H9 (cell line): ENCODE results near the gene TTC23. TPM values are rescaled to one million over a fixed set of nuclear protein-coding genes. Genes with fewer than 3 reads are reported as not detected.

Source experiments
- DNase-seq: peaks from one replicate; pipeline ENCODE4 v3.0.0-alpha.2; 2017
- H2AFZ ChIP-seq: one replicate; pipeline ENCODE4 v1.6.1; 2013; ENCODE audit warnings: mild to moderate bottlenecking, low read length, control low read depth, moderate library complexity
- H2AK5ac ChIP-seq: 2 replicates; pipeline ENCODE4 v1.6.1; 2013; ENCODE audit warnings: low read length, control low read depth, mixed read lengths; ENCODE audit not compliant: insufficient read length
- H2BK120ac ChIP-seq: one replicate; pipeline ENCODE4 v1.6.1; 2013; ENCODE audit warnings: low read depth, mild to moderate bottlenecking, low read length, control low read depth, inconsistent platforms; ENCODE audit not compliant: poor library complexity, severe bottlenecking
- H2BK12ac ChIP-seq: 2 replicates; pipeline ENCODE4 v1.6.1; 2013; ENCODE audit warnings: low read length, control low read depth, mixed read lengths, low read depth; ENCODE audit not compliant: insufficient read length
- H2BK15ac ChIP-seq: 2 replicates; pipeline ENCODE4 v1.6.1; 2013; ENCODE audit warnings: low read depth, low read length, control low read depth
- H2BK20ac ChIP-seq: one replicate; pipeline ENCODE4 v1.6.1; 2013; ENCODE audit warnings: low read depth, mild to moderate bottlenecking, low read length, control low read depth, inconsistent platforms; ENCODE audit not compliant: poor library complexity, severe bottlenecking
- H2BK5ac ChIP-seq: 2 replicates; pipeline ENCODE4 v1.6.1; 2013; ENCODE audit warnings: low read length, control low read depth, mixed read lengths; ENCODE audit not compliant: insufficient read length
- H3K14ac ChIP-seq: 2 replicates; pipeline ENCODE4 v1.6.1; 2013; ENCODE audit warnings: low read length, control low read depth; ENCODE audit not compliant: insufficient read depth
- H3K18ac ChIP-seq: 2 replicates; pipeline ENCODE4 v1.6.1; 2013; ENCODE audit warnings: low read depth, mild to moderate bottlenecking, mixed read lengths, low read length, control low read depth; ENCODE audit not compliant: insufficient read length
- H3K23ac ChIP-seq: 2 replicates; pipeline ENCODE4 v1.6.1; 2013; ENCODE audit warnings: low read length, control low read depth, mixed read lengths, low read depth; ENCODE audit not compliant: insufficient read length
- H3K23me2 ChIP-seq: 2 replicates; pipeline ENCODE4 v1.6.1; 2013; ENCODE audit warnings: low read depth, mild to moderate bottlenecking, mixed read lengths, low read length, control low read depth; ENCODE audit not compliant: insufficient read length, poor library complexity, severe bottlenecking
- H3K27ac ChIP-seq: 2 replicates; pipeline ENCODE4 v1.5.1; 2013; ENCODE audit warnings: low read length, control low read depth, mixed read lengths, low read depth; ENCODE audit not compliant: insufficient read length
- H3K27me3 ChIP-seq: 2 replicates; pipeline ENCODE4 v1.6.1; 2013; ENCODE audit warnings: low read length, control low read depth, inconsistent platforms; ENCODE audit not compliant: insufficient read depth
- H3K4ac ChIP-seq: 2 replicates; pipeline ENCODE4 v1.6.1; 2013; ENCODE audit warnings: low read depth, mild to moderate bottlenecking, control low read depth, inconsistent platforms, low read length, moderate library complexity
- H3K4me1 ChIP-seq: 2 replicates; pipeline ENCODE4 v1.6.1; 2013; ENCODE audit warnings: low read length, control low read depth, inconsistent platforms; ENCODE audit not compliant: insufficient read depth
- H3K4me2 ChIP-seq: 2 replicates; pipeline ENCODE4 v1.6.1; 2013; ENCODE audit warnings: low read length, control low read depth, mixed read lengths; ENCODE audit not compliant: insufficient read length, insufficient read depth
- H3K56ac ChIP-seq: 2 replicates; pipeline ENCODE4 v1.6.1; 2013; ENCODE audit warnings: low read depth, mild to moderate bottlenecking, mixed read lengths, low read length, control low read depth; ENCODE audit not compliant: insufficient read length
- H3K79me1 ChIP-seq: 2 replicates; pipeline ENCODE4 v1.6.1; 2013; ENCODE audit warnings: low read depth, mild to moderate bottlenecking, moderate library complexity, low read length, control low read depth, inconsistent platforms; ENCODE audit not compliant: insufficient read depth, poor library complexity, severe bottlenecking
- H3K79me2 ChIP-seq: 2 replicates; pipeline ENCODE4 v1.6.1; 2013; ENCODE audit warnings: low read length, control low read depth, inconsistent platforms; ENCODE audit not compliant: insufficient read depth
- H3K9ac ChIP-seq: 2 replicates; pipeline ENCODE4 v1.6.1; 2013; ENCODE audit warnings: low read length, control low read depth, mixed read lengths; ENCODE audit not compliant: insufficient read length; ENCODE audit errors: extremely low read depth
- H3K9me3 ChIP-seq: one replicate; pipeline ENCODE4 v1.6.1; 2013; ENCODE audit warnings: low read depth, low read length, inconsistent platforms; ENCODE audit not compliant: control insufficient read depth
- H3T11ph ChIP-seq: one replicate; pipeline ENCODE4 v1.6.1; 2013; ENCODE audit warnings: mild to moderate bottlenecking, low read length, control low read depth, inconsistent platforms
- H4K20me1 ChIP-seq: one replicate; pipeline ENCODE4 v1.6.1; 2013; ENCODE audit not compliant: control insufficient read depth, insufficient read length, insufficient read depth
- H4K5ac ChIP-seq: 2 replicates; pipeline ENCODE4 v1.6.1; 2013; ENCODE audit warnings: low read depth, mild to moderate bottlenecking, mixed read lengths, low read length, control low read depth; ENCODE audit not compliant: insufficient read length
- H4K8ac ChIP-seq: replicated peaks from 2 replicates; pipeline ENCODE4 v1.6.1; 2013; ENCODE audit warnings: low read length, control low read depth, mixed read lengths, low read depth; ENCODE audit not compliant: insufficient read length
- H4K91ac ChIP-seq: 2 replicates; pipeline ENCODE4 v1.6.1; 2013; ENCODE audit warnings: low read depth, mild to moderate bottlenecking, moderate library complexity, mixed read lengths, low read length, control low read depth; ENCODE audit not compliant: insufficient read length
- H3K27ac Mint-ChIP-seq, 3 experiments: 2 replicates in 2 of 3; 3 replicates in 1 of 3; pipeline ENCODE4 v1.8.0; 2020 to 2021; ENCODE audit warnings: mixed read lengths in 3 of 3, mild to moderate bottlenecking in 1 of 3, moderate library complexity in 1 of 3
- H3K27me3 Mint-ChIP-seq: 2 replicates; pipeline ENCODE4 v1.8.0; 2021; ENCODE audit warnings: low read depth, mild to moderate bottlenecking, moderate library complexity, mixed read lengths
- H3K36me3 Mint-ChIP-seq, 3 experiments: 2 replicates in 2 of 3; 3 replicates in 1 of 3; pipeline ENCODE4 v1.8.0; 2020 to 2021; ENCODE audit warnings: low read depth in 3 of 3, mixed read lengths in 3 of 3; ENCODE audit not compliant: insufficient read depth in 1 of 3
- H3K4me1 Mint-ChIP-seq, 2 experiments: 2 replicates each; pipeline ENCODE4 v1.8.0; 2020; ENCODE audit warnings: mixed read lengths in 2 of 2
- H3K4me3 Mint-ChIP-seq, 2 experiments: 2 replicates in 1 of 2; 3 replicates in 1 of 2; pipeline ENCODE4 v1.8.0; 2020 to 2021; ENCODE audit warnings: mild to moderate bottlenecking in 2 of 2, mixed read lengths in 2 of 2, moderate library complexity in 1 of 2
- H3K9me3 Mint-ChIP-seq, 2 experiments: 2 replicates in 1 of 2; 3 replicates in 1 of 2; pipeline ENCODE4 v1.8.0; 2020; ENCODE audit warnings: mild to moderate bottlenecking in 2 of 2, mixed read lengths in 2 of 2, moderate library complexity in 1 of 2
- CTCF ChIP-seq: fragments of 200-600 bp; sonication (generic); conservative IDR thresholded peaks from 3 replicates; pipeline ENCODE4 v1.8.0; 2021; ENCODE audit warnings: antibody characterized with exemption, mild to moderate bottlenecking
- WGBS: extraction: QIAGEN DNeasy Blood & Tissue Kit; methylation state at CpG from one replicate; pipeline ENCODE4 v1.1.7; 2013; ENCODE audit warnings: missing lambda C conversion rate, low lambda C conversion rate, mixed read lengths; ENCODE audit not compliant: insufficient read length; ENCODE audit errors: extremely low coverage; 5-methylcytosine and 5-hydroxymethylcytosine counted together
- total RNA-seq: library from RNA; stranded (reverse); gene quantifications from 2 replicates; pipeline ENCODE4 v1.2.1, GENCODE V29; 2021

TTC23 gene
- total RNA-seq, 1 experiment from 2014 or later: 14.3 TPM

- DNase-seq: no peak
- no peak overlapping the region for H3K56ac ChIP-seq
- H3K4ac ChIP-seq: no peak overlapping the region
- Mint-ChIP-seq H3K9me3 (no peaks in the 10 kb centered on the region), H3K4me1 (no peaks in the 10 kb centered on the region), H3K36me3 (peaks cover 0 to 9% (median 4%) of the 10 kb centered on the region in 3 experiments; a peak in 3 of 7 replicates), H3K4me3 (no peak overlapping the region), H3K27me3 (no peaks in the 10 kb centered on the region), H3K27ac (no peak overlapping the region)
- H3K27ac ChIP-seq: no peak overlapping the region
- no peaks in the 10 kb centered on the region for H4K20me1 ChIP-seq
- no peak overlapping the region for H3K4me2 ChIP-seq
- H2BK12ac ChIP-seq: no peak overlapping the region
- no peak overlapping the region for H2AFZ ChIP-seq
- H3K18ac ChIP-seq: no peak overlapping the region
- no peak overlapping the region for H2AK5ac ChIP-seq
- no peak overlapping the region for H3K14ac ChIP-seq
- H4K5ac ChIP-seq: no peak overlapping the region
- H2BK120ac ChIP-seq: no peak overlapping the region
- H3T11ph ChIP-seq: no peak overlapping the region
- no peak overlapping the region for H3K23ac ChIP-seq
- WGBS: no CpG with 5 or more reads among the region's 9 CpGs
- H4K8ac ChIP-seq: no peak overlapping the region
- H3K27me3 ChIP-seq: no peaks in the 10 kb centered on the region
- no peaks in the 10 kb centered on the region for H3K4me1 ChIP-seq
- TF ChIP-seq CTCF: no peak
- H4K91ac ChIP-seq: no peak overlapping the region
- H2BK20ac ChIP-seq: no peak overlapping the region
- H3K9ac ChIP-seq: no peak overlapping the region
- no peaks in the 10 kb centered on the region for H3K9me3 ChIP-seq
- no peaks in the 10 kb centered on the region for H3K23me2 ChIP-seq
- no peaks in the 10 kb centered on the region; the same call in 1 of the 2 replicates for H3K79me2 ChIP-seq
- H2BK5ac ChIP-seq: no peak overlapping the region
- no peak overlapping the region for H2BK15ac ChIP-seq
- no peaks in the 10 kb centered on the region for H3K79me1 ChIP-seq
Observed at GRCh38 chr15:99241752-99242151, 7.6 kb downstream of the TTC23 start.
